VCaP (cell line): ENCODE data around the gene PRKCE.

Experiments
- H3K27ac ChIP-seq: fragments of 450-650 bp; 2 replicates; pipeline ENCODE4 v1.5.1; 2017
- TF ChIP-seq, protein P1 (sequence below): fragments of 450-650 bp; conservative IDR thresholded peaks from 2 replicates; pipeline ENCODE4 v1.5.1; 2017; ENCODE audit warnings: mild to moderate bottlenecking, moderate library complexity

Gene PRKCE

DNA sequence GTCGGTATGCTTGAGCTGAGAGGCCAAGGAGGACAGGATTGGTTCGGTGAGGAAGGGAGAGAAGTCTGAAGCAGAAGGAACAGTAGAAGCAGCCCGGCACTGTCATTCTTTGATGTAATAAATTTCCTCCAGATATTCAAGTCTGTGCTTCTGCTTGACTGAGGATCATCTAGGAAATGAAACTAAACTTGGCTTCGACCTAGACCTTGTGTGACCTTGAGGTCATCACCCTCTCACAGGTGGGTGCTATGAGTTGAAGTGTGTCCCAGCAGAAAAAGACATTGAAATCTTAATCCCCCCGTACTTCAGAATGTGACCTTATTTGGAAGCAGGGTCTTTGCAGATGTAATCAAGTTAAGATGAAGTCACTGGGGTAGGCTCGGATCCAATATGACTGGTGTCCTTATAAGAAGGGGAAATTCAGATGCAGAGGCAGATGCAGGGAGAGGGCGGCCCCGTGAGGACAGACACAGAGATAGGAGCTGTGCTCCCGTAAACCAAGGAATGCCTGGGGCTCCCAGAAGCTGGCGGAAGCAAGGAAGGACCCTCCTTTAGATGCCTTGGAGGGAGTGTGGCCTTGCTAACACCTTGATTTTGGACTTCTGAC is 49.0 kb downstream of the PRKCE start:
- TF ChIP-seq, protein P1, sequence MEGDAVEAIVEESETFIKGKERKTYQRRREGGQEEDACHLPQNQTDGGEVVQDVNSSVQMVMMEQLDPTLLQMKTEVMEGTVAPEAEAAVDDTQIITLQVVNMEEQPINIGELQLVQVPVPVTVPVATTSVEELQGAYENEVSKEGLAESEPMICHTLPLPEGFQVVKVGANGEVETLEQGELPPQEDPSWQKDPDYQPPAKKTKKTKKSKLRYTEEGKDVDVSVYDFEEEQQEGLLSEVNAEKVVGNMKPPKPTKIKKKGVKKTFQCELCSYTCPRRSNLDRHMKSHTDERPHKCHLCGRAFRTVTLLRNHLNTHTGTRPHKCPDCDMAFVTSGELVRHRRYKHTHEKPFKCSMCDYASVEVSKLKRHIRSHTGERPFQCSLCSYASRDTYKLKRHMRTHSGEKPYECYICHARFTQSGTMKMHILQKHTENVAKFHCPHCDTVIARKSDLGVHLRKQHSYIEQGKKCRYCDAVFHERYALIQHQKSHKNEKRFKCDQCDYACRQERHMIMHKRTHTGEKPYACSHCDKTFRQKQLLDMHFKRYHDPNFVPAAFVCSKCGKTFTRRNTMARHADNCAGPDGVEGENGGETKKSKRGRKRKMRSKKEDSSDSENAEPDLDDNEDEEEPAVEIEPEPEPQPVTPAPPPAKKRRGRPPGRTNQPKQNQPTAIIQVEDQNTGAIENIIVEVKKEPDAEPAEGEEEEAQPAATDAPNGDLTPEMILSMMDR: no peak
- H3K27ac ChIP-seq: no peak overlapping the region

DNA sequence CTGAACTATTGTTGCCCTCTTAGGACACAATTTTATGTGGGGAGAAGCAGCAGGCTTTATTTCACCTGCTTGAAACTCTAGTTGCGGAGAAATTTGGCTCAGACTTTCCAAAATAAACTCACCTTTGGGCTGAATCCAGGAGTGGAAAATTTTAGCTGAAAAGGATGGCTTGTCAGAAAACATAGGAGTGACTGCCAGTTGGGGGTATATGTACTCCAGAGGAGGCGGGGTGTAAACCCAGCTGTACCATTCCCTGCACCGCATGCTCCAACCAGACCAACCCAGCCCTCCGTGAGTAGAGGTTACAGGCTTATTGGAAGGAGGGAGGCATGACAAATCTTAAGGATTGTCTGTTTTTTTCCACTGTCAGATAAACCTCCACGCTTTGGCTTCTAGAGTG is 53.8 kb downstream of the PRKCE start:
- TF ChIP-seq, protein P1: no peak
- peak overlapping the region; percentile 32; the same call in 1 of the 2 replicates for H3K27ac ChIP-seq

DNA sequence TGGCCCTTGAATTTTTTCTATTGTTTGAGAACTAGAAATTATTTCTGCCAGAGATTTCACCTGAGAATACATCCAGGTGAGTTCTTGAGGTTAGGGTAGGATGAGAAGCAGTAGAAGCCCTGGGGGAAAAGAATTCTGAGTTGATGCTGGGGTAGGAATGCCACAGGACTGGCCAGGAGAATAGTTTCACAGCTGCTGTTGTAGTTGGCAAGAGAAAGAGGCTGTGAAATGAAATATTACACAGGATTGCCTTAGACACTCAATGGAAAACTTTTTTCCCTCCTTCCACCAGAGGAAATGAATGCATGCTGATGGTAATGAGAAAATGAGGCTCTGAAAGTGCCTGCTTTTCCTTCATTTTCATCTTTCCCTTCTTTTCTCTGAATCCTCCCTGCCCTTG is 54.6 kb downstream of the PRKCE start:
- TF ChIP-seq, protein P1: no peak
- H3K27ac ChIP-seq: no peak overlapping the region

DNA sequence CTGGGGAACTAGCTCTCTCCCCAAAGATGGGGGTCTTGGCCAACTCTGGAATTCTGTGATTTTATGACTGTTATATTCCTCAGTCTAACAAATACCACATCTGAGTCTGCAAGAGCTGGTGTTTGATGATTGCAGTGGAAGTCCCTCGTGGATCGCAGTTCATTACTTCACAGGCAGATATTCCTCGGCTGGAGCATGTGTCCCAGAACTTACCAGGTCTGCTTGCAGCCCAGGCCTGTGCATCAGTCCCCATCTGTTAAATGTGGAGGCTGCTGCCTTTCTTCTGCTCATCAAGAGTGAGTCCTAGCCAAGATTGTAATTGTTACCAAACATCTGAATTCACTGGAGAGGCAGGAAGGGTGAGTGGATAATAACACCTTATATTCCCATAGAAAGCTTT is 55.5 kb downstream of the PRKCE start:
- H3K27ac ChIP-seq: no peak overlapping the region
- TF ChIP-seq, protein P1: no peak

DNA sequence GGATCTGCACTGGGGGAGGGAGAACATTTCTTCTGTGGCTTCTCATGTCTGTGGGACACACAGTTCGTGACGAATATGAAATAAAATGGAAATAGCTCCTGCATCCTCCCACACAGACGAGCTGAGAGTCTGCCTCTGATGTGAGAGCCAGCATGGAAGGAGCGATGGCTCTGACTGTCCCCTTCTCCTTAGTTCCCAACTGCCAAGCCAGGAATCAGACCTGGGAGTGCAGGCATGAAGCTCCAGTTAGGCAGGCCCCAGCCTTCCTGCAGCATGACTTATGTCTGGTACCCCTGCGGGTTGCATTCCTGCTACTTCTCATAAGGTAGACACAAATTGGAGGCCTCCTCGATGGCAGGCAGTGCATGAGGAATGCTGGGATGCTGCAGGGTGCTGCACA is 56.2 kb downstream of the PRKCE start:
- TF ChIP-seq, protein P1: no peak
- no peak overlapping the region for H3K27ac ChIP-seq

DNA sequence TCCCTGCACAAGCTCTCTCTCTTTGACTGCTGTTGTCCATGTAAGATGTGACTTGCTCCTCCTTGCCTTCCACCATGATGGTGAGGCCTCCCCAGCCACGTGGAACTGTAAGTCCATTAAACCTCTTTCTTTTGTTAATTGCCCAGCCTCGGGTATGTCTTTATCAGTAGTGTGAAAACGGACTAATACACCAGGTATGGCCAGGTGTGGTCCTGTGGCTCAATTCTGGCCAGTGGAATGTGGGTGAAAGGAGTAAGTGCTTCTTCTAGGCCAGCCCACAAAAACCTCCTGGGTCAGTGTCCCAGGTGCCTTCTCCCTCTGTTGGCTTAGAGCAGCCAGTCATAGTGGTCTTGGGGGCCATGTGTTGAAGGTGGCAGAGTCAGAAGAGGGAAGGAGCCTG is 57.0 kb downstream of the PRKCE start:
- TF ChIP-seq, protein P1: no peak
- no peak overlapping the region for H3K27ac ChIP-seq

DNA sequence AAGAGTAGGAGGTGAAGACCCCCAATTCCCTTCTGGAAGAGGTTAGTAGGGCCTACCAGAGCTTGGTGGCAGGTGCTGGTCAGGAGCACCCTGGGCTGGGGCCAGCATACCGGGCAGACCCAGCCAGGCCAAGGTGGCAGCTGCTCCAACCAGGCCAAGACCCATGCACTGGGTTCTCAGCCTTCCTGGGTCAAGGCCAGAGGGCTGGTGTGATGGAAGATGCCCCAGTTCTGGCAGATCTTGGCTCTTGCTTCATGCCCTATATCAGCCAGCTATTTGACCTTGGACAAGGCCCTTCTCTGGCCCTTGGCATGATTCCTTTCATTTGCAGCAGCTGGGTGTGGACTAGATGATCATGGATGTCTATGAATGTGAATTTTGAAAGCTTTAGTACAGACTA is 57.7 kb downstream of the PRKCE start:
- H3K27ac ChIP-seq: no peak overlapping the region
- TF ChIP-seq, protein P1: no peak
